H9 (cell line): ENCODE data around the gene ANGPTL4. TPM values are rescaled to one million over a fixed set of nuclear protein-coding genes. Genes with fewer than 3 reads are reported as not detected.

Experiments
- DNase-seq: peaks from one replicate; pipeline ENCODE4 v3.0.0-alpha.2; 2017
- H2AFZ ChIP-seq: one replicate; pipeline ENCODE4 v1.6.1; 2013; ENCODE audit warnings: mild to moderate bottlenecking, low read length, control low read depth, moderate library complexity
- H2AK5ac ChIP-seq: 2 replicates; pipeline ENCODE4 v1.6.1; 2013; ENCODE audit warnings: low read length, control low read depth, mixed read lengths; ENCODE audit not compliant: insufficient read length
- H2BK120ac ChIP-seq: one replicate; pipeline ENCODE4 v1.6.1; 2013; ENCODE audit warnings: low read depth, mild to moderate bottlenecking, low read length, control low read depth, inconsistent platforms; ENCODE audit not compliant: poor library complexity, severe bottlenecking
- H2BK12ac ChIP-seq: 2 replicates; pipeline ENCODE4 v1.6.1; 2013; ENCODE audit warnings: low read length, control low read depth, mixed read lengths, low read depth; ENCODE audit not compliant: insufficient read length
- H2BK15ac ChIP-seq: 2 replicates; pipeline ENCODE4 v1.6.1; 2013; ENCODE audit warnings: low read depth, low read length, control low read depth
- H2BK20ac ChIP-seq: one replicate; pipeline ENCODE4 v1.6.1; 2013; ENCODE audit warnings: low read depth, mild to moderate bottlenecking, low read length, control low read depth, inconsistent platforms; ENCODE audit not compliant: poor library complexity, severe bottlenecking
- H2BK5ac ChIP-seq: 2 replicates; pipeline ENCODE4 v1.6.1; 2013; ENCODE audit warnings: low read length, control low read depth, mixed read lengths; ENCODE audit not compliant: insufficient read length
- H3K14ac ChIP-seq: 2 replicates; pipeline ENCODE4 v1.6.1; 2013; ENCODE audit warnings: low read length, control low read depth; ENCODE audit not compliant: insufficient read depth
- H3K18ac ChIP-seq: 2 replicates; pipeline ENCODE4 v1.6.1; 2013; ENCODE audit warnings: low read depth, mild to moderate bottlenecking, mixed read lengths, low read length, control low read depth; ENCODE audit not compliant: insufficient read length
- H3K23ac ChIP-seq: 2 replicates; pipeline ENCODE4 v1.6.1; 2013; ENCODE audit warnings: low read length, control low read depth, mixed read lengths, low read depth; ENCODE audit not compliant: insufficient read length
- H3K23me2 ChIP-seq: 2 replicates; pipeline ENCODE4 v1.6.1; 2013; ENCODE audit warnings: low read depth, mild to moderate bottlenecking, mixed read lengths, low read length, control low read depth; ENCODE audit not compliant: insufficient read length, poor library complexity, severe bottlenecking
- H3K27ac ChIP-seq: 2 replicates; pipeline ENCODE4 v1.5.1; 2013; ENCODE audit warnings: low read length, control low read depth, mixed read lengths, low read depth; ENCODE audit not compliant: insufficient read length
- H3K27me3 ChIP-seq: 2 replicates; pipeline ENCODE4 v1.6.1; 2013; ENCODE audit warnings: low read length, control low read depth, inconsistent platforms; ENCODE audit not compliant: insufficient read depth
- H3K4ac ChIP-seq: 2 replicates; pipeline ENCODE4 v1.6.1; 2013; ENCODE audit warnings: low read depth, mild to moderate bottlenecking, control low read depth, inconsistent platforms, low read length, moderate library complexity
- H3K4me1 ChIP-seq: 2 replicates; pipeline ENCODE4 v1.6.1; 2013; ENCODE audit warnings: low read length, control low read depth, inconsistent platforms; ENCODE audit not compliant: insufficient read depth
- H3K4me2 ChIP-seq: 2 replicates; pipeline ENCODE4 v1.6.1; 2013; ENCODE audit warnings: low read length, control low read depth, mixed read lengths; ENCODE audit not compliant: insufficient read length, insufficient read depth
- H3K56ac ChIP-seq: 2 replicates; pipeline ENCODE4 v1.6.1; 2013; ENCODE audit warnings: low read depth, mild to moderate bottlenecking, mixed read lengths, low read length, control low read depth; ENCODE audit not compliant: insufficient read length
- H3K79me1 ChIP-seq: 2 replicates; pipeline ENCODE4 v1.6.1; 2013; ENCODE audit warnings: low read depth, mild to moderate bottlenecking, moderate library complexity, low read length, control low read depth, inconsistent platforms; ENCODE audit not compliant: insufficient read depth, poor library complexity, severe bottlenecking
- H3K79me2 ChIP-seq: 2 replicates; pipeline ENCODE4 v1.6.1; 2013; ENCODE audit warnings: low read length, control low read depth, inconsistent platforms; ENCODE audit not compliant: insufficient read depth
- H3K9ac ChIP-seq: 2 replicates; pipeline ENCODE4 v1.6.1; 2013; ENCODE audit warnings: low read length, control low read depth, mixed read lengths; ENCODE audit not compliant: insufficient read length; ENCODE audit errors: extremely low read depth
- H3K9me3 ChIP-seq: one replicate; pipeline ENCODE4 v1.6.1; 2013; ENCODE audit warnings: low read depth, low read length, inconsistent platforms; ENCODE audit not compliant: control insufficient read depth
- H3T11ph ChIP-seq: one replicate; pipeline ENCODE4 v1.6.1; 2013; ENCODE audit warnings: mild to moderate bottlenecking, low read length, control low read depth, inconsistent platforms
- H4K20me1 ChIP-seq: one replicate; pipeline ENCODE4 v1.6.1; 2013; ENCODE audit not compliant: control insufficient read depth, insufficient read length, insufficient read depth
- H4K5ac ChIP-seq: 2 replicates; pipeline ENCODE4 v1.6.1; 2013; ENCODE audit warnings: low read depth, mild to moderate bottlenecking, mixed read lengths, low read length, control low read depth; ENCODE audit not compliant: insufficient read length
- H4K8ac ChIP-seq: replicated peaks from 2 replicates; pipeline ENCODE4 v1.6.1; 2013; ENCODE audit warnings: low read length, control low read depth, mixed read lengths, low read depth; ENCODE audit not compliant: insufficient read length
- H4K91ac ChIP-seq: 2 replicates; pipeline ENCODE4 v1.6.1; 2013; ENCODE audit warnings: low read depth, mild to moderate bottlenecking, moderate library complexity, mixed read lengths, low read length, control low read depth; ENCODE audit not compliant: insufficient read length
- H3K27ac Mint-ChIP-seq, 3 experiments: 2 replicates in 2 of 3; 3 replicates in 1 of 3; pipeline ENCODE4 v1.8.0; 2020 to 2021; ENCODE audit warnings: mixed read lengths in 3 of 3, mild to moderate bottlenecking in 1 of 3, moderate library complexity in 1 of 3
- H3K27me3 Mint-ChIP-seq: 2 replicates; pipeline ENCODE4 v1.8.0; 2021; ENCODE audit warnings: low read depth, mild to moderate bottlenecking, moderate library complexity, mixed read lengths
- H3K36me3 Mint-ChIP-seq, 3 experiments: 2 replicates in 2 of 3; 3 replicates in 1 of 3; pipeline ENCODE4 v1.8.0; 2020 to 2021; ENCODE audit warnings: low read depth in 3 of 3, mixed read lengths in 3 of 3; ENCODE audit not compliant: insufficient read depth in 1 of 3
- H3K4me1 Mint-ChIP-seq, 2 experiments: 2 replicates each; pipeline ENCODE4 v1.8.0; 2020; ENCODE audit warnings: mixed read lengths in 2 of 2
- H3K4me3 Mint-ChIP-seq, 2 experiments: 2 replicates in 1 of 2; 3 replicates in 1 of 2; pipeline ENCODE4 v1.8.0; 2020 to 2021; ENCODE audit warnings: mild to moderate bottlenecking in 2 of 2, mixed read lengths in 2 of 2, moderate library complexity in 1 of 2
- H3K9me3 Mint-ChIP-seq, 2 experiments: 2 replicates in 1 of 2; 3 replicates in 1 of 2; pipeline ENCODE4 v1.8.0; 2020; ENCODE audit warnings: mild to moderate bottlenecking in 2 of 2, mixed read lengths in 2 of 2, moderate library complexity in 1 of 2
- CTCF ChIP-seq: fragments of 200-600 bp; sonication (generic); conservative IDR thresholded peaks from 3 replicates; pipeline ENCODE4 v1.8.0; 2021; ENCODE audit warnings: antibody characterized with exemption, mild to moderate bottlenecking
- WGBS: extraction: QIAGEN DNeasy Blood & Tissue Kit; methylation state at CpG from one replicate; pipeline ENCODE4 v1.1.7; 2013; ENCODE audit warnings: missing lambda C conversion rate, low lambda C conversion rate, mixed read lengths; ENCODE audit not compliant: insufficient read length; ENCODE audit errors: extremely low coverage; 5-methylcytosine and 5-hydroxymethylcytosine counted together
- total RNA-seq: library from RNA; stranded (reverse); gene quantifications from 2 replicates; pipeline ENCODE4 v1.2.1, GENCODE V29; 2021

Gene ANGPTL4
- total RNA-seq, 1 experiment from 2014 or later: 1.9 TPM

GRCh38 chr19:8366961-8367326 is 3.0 kb downstream of the ANGPTL4 start:
- Mint-ChIP-seq H3K36me3 (peaks cover 0 to 3% (median 0%) of the 10 kb centered on the region in 3 experiments; a peak in 3 of 7 replicates), H3K27ac (peak overlapping the region in 1 of 3 experiments; percentile 18; a peak in 1 of 7 replicates), H3K9me3 (no peaks in the 10 kb centered on the region), H3K27me3 (peaks cover 55% of the 10 kb centered on the region), H3K4me3 (peak overlapping the region; percentile 35 to 51; a peak in 4 of 5 replicates), H3K4me1 (peaks cover 23 to 28% of the 10 kb centered on the region in 2 experiments)
- Histone ChIP-seq H3K23me2 (peaks cover 6% of the 10 kb centered on the region), H4K91ac (no peak overlapping the region), H3K79me1 (no peaks in the 10 kb centered on the region), H3K27ac (no peak overlapping the region), H2BK20ac (no peak overlapping the region), H3K23ac (no peak overlapping the region), H3K9ac (no peak overlapping the region), H3K9me3 (no peaks in the 10 kb centered on the region), H4K8ac (no peak overlapping the region), H2BK120ac (no peak overlapping the region), H2BK15ac (no peak overlapping the region), H3K56ac (no peak overlapping the region), H3K4me1 (peaks cover 4% of the 10 kb centered on the region; the same call in 1 of the 2 replicates), H3K4ac (no peak overlapping the region), H3K79me2 (no peaks in the 10 kb centered on the region), H3K27me3 (no peaks in the 10 kb centered on the region; the same call in 1 of the 2 replicates), H3T11ph (no peak overlapping the region), H2AK5ac (no peak overlapping the region), H4K20me1 (no peaks in the 10 kb centered on the region), H2AFZ (no peak overlapping the region), H2BK12ac (no peak overlapping the region), H3K18ac (no peak overlapping the region), H3K4me2 (peak overlapping the region; percentile 5), H3K14ac (no peak overlapping the region), H4K5ac (no peak overlapping the region), H2BK5ac (no peak overlapping the region)
- DNase-seq: no peak
- no peak for TF ChIP-seq CTCF
- no CpG with 5 or more reads among the region's 13 CpGs for WGBS
